Caco-2 (cell line): Measurements from ENCODE around the gene MEIS1. TPM values are rescaled to one million over a fixed set of nuclear protein-coding genes. Genes with fewer than 3 reads are reported as not detected.

Experiments used
- BruUV-seq: library from RNA; stranded (reverse); fragments of 400-500 nt; replicated peaks from 2 replicates; lab custom pipeline; 2021; lab: Mats Ljungman, UMichigan
- CTCF ChIA-PET: fragments of 300-600 bp; sonication (Branson Sonifier 250); formaldehyde crosslinking; loops from one replicate; lab custom pipeline; 2022; ENCODE audit warnings: antibody characterized with exemption; lab: Charles Lee
- POLR2A ChIA-PET: fragments of 300-600 bp; sonication (Branson Sonifier 250); formaldehyde crosslinking; loops from one replicate; lab custom pipeline; 2022; ENCODE audit warnings: antibody characterized with exemption; lab: Charles Lee
- DNase-seq, 2 experiments: peaks; one replicate each; pipeline versions ENCODE4 v3.0.0 to v3.0.0-alpha.2; 2020 to 2022
- H3K27me3 ChIP-seq: replicated peaks from 2 replicates; pipeline ENCODE4 v1.6.0; 2011; ENCODE audit warnings: low read length; ENCODE audit not compliant: control insufficient read depth, insufficient read depth
- H3K36me3 ChIP-seq: 2 replicates; pipeline ENCODE4 v1.5.1; 2011; ENCODE audit warnings: low read length; ENCODE audit not compliant: control insufficient read depth, insufficient read depth
- H3K4me1 ChIP-seq: fragments of 250-450 bp; sonication (Bioruptor Pico); 2 replicates; pipeline ENCODE4 v1.5.1; 2020; ENCODE audit warnings: mild to moderate bottlenecking
- H3K4me3 ChIP-seq: 2 replicates; pipeline ENCODE4 v1.5.1; 2011; ENCODE audit warnings: low read depth, mild to moderate bottlenecking, control low read depth, low read length
- H3K9me3 ChIP-seq: fragments of 250-450 bp; sonication (Bioruptor Pico); 2 replicates; pipeline ENCODE4 v1.5.1; 2020; ENCODE audit warnings: mild to moderate bottlenecking, moderate library complexity
- H3K27ac Mint-ChIP-seq: one replicate; pipeline ENCODE4 v1.8.0; 2022; ENCODE audit warnings: mixed read lengths; ENCODE audit not compliant: unreplicated experiment
- H3K27me3 Mint-ChIP-seq: one replicate; pipeline ENCODE4 v1.8.0; 2022; ENCODE audit warnings: mixed read lengths; ENCODE audit not compliant: insufficient read depth, unreplicated experiment
- H3K36me3 Mint-ChIP-seq: one replicate; pipeline ENCODE4 v1.8.0; 2022; ENCODE audit warnings: mild to moderate bottlenecking, mixed read lengths; ENCODE audit not compliant: insufficient read depth, unreplicated experiment
- H3K4me1 Mint-ChIP-seq: one replicate; pipeline ENCODE4 v1.8.0; 2022; ENCODE audit warnings: low read depth, mixed read lengths; ENCODE audit not compliant: unreplicated experiment
- H3K4me3 Mint-ChIP-seq: one replicate; pipeline ENCODE4 v1.8.0; 2022; ENCODE audit warnings: mild to moderate bottlenecking, moderate library complexity, mixed read lengths; ENCODE audit not compliant: unreplicated experiment
- H3K9me3 Mint-ChIP-seq: one replicate; pipeline ENCODE4 v1.8.0; 2022; ENCODE audit warnings: mixed read lengths; ENCODE audit not compliant: unreplicated experiment
- CTCF ChIP-seq, 2 experiments: fragments of 200-600 bp in 1 of 2; IDR thresholded peaks; 1 replicate in 1 of 2; 2 replicates in 1 of 2; pipeline versions ENCODE4 v1.5.1 to v1.8.0; 2011 to 2022; ENCODE audit warnings: antibody characterized with exemption in 1 of 2, control low read depth in 1 of 2, inconsistent platforms in 1 of 2, low read depth in 1 of 2, low read length in 1 of 2, mild to moderate bottlenecking in 1 of 2, moderate library complexity in 1 of 2; ENCODE audit not compliant: insufficient read depth in 1 of 2, severe bottlenecking in 1 of 2, unreplicated experiment in 1 of 2
- intact Hi-C: fragments of 100-400 bp; cut with micrococcal nuclease; formaldehyde crosslinking; loops from one replicate; pipeline ENCODE4 v1.10.0; 2022; ENCODE audit not compliant: unreplicated experiment
- total RNA-seq: library from RNA; stranded (reverse); gene quantifications from 2 replicates; pipeline ENCODE4 v1.2.3, GENCODE V29; 2022

The MEIS1 gene
- total RNA-seq, 1 experiment from 2014 or later: 7.4 TPM

GRCh38 chr2:66535574-66536289 is 100.8 kb downstream of the MEIS1 start:
- no peaks in the 10 kb centered on the region for H3K36me3 Mint-ChIP-seq
- no peak overlapping the region for H3K4me3 ChIP-seq
- no peaks in the 10 kb centered on the region for H3K9me3 Mint-ChIP-seq
- TF ChIP-seq CTCF (IDR thresholded peaks at IDR 0.05; ENCODE audit: insufficient read depth in 1 of 2, low read depth in 1 of 2, low read length in 1 of 2, severe bottlenecking in 1 of 2, unreplicated experiment in 1 of 2): no peak
- no peaks in the 10 kb centered on the region for H3K36me3 ChIP-seq
- peaks cover 17% of the 10 kb centered on the region for H3K4me1 ChIP-seq
- CTCF ChIA-PET: no interaction called here
- H3K27ac Mint-ChIP-seq: no peak overlapping the region
- DNase-seq: no peak
- no peaks in the 10 kb centered on the region for H3K27me3 Mint-ChIP-seq
- no peaks in the 10 kb centered on the region for H3K27me3 ChIP-seq
- H3K4me3 Mint-ChIP-seq: no peak overlapping the region
- H3K9me3 ChIP-seq: no peaks in the 10 kb centered on the region
- no peaks in the 10 kb centered on the region for H3K4me1 Mint-ChIP-seq
- POLR2A ChIA-PET: no interaction called here
- no TSS peak for BruUV-seq
- intact Hi-C loops: no loop called here

GRCh38 chr2:66536290-66536673 is 101.4 kb downstream of the MEIS1 start:
- POLR2A ChIA-PET: no interaction called here

DNA sequence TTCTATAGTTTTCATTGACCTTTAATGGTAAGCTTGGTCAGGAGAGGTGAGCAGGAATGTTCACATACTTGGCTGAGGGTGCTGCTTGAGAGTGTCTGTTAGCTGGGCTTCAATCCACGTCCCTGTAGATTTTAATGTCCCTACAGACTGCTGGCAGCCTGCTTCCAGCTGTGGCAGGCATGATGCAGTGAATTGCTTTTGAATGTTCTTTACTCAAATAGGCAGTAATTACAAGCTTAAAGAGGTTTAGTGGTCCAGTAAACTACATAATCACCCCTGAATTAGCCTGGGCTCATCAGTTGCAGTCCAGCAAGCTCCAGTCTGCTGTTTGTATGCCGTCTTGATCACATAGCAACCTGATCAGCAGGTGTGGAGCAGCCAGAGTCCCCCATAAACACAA is 102.1 kb downstream of the MEIS1 start:
- BruUV-seq: no TSS peak
- H3K9me3 ChIP-seq: no peaks in the 10 kb centered on the region
- POLR2A ChIA-PET: no interaction called here
- H3K9me3 Mint-ChIP-seq: no peaks in the 10 kb centered on the region
- no peaks in the 10 kb centered on the region for H3K36me3 ChIP-seq
- H3K27me3 Mint-ChIP-seq: no peaks in the 10 kb centered on the region
- intact Hi-C loops: no loop called here
- CTCF ChIA-PET: no interaction called here
- no peak overlapping the region for H3K27ac Mint-ChIP-seq
- no peak for TF ChIP-seq CTCF (IDR thresholded peaks at IDR 0.05; ENCODE audit: insufficient read depth in 1 of 2, low read depth in 1 of 2, low read length in 1 of 2, severe bottlenecking in 1 of 2, unreplicated experiment in 1 of 2)
- H3K4me1 Mint-ChIP-seq: no peaks in the 10 kb centered on the region
- no peaks in the 10 kb centered on the region for H3K27me3 ChIP-seq
- H3K4me3 ChIP-seq: no peak overlapping the region
- no peak overlapping the region for H3K4me3 Mint-ChIP-seq
- H3K4me1 ChIP-seq: peaks cover 17% of the 10 kb centered on the region
- no peaks in the 10 kb centered on the region for H3K36me3 Mint-ChIP-seq
- no peak for DNase-seq

More at GRCh38 chr2:66536290-66536673, 101.4 kb downstream of the MEIS1 start:
- Mint-ChIP-seq H3K4me1 (no peaks in the 10 kb centered on the region), H3K27ac (no peak overlapping the region), H3K4me3 (no peak overlapping the region), H3K9me3 (no peaks in the 10 kb centered on the region), H3K36me3 (no peaks in the 10 kb centered on the region), H3K27me3 (no peaks in the 10 kb centered on the region)
- Histone ChIP-seq H3K36me3 (no peaks in the 10 kb centered on the region), H3K27me3 (no peaks in the 10 kb centered on the region), H3K4me1 (peaks cover 17% of the 10 kb centered on the region), H3K9me3 (no peaks in the 10 kb centered on the region), H3K4me3 (no peak overlapping the region)
- CTCF ChIA-PET: no interaction called here
- BruUV-seq: no TSS peak
- intact Hi-C loops: no loop called here
- no peak for TF ChIP-seq CTCF (IDR thresholded peaks at IDR 0.05; ENCODE audit: insufficient read depth in 1 of 2, low read depth in 1 of 2, low read length in 1 of 2, severe bottlenecking in 1 of 2, unreplicated experiment in 1 of 2)
- DNase-seq: no peak
